ENCODE data around the gene TSKS. TPM values are rescaled to one million over a fixed set of nuclear protein-coding genes. Genes with fewer than 3 reads are reported as not detected.

The TSKS gene
- total RNA-seq, 1 experiment from 2014 or later: 0.28 TPM

GRCh38 chr19:49738268-49738667 is 24.8 kb downstream of the TSKS start:
- Histone ChIP-seq H3K14ac (ENCODE audit: insufficient read depth, low read length) (no peak overlapping the region), H3K27me3 (ENCODE audit: insufficient read depth, low read length) (no peaks in the 10 kb centered on the region), H3K56ac (ENCODE audit: insufficient read length, low read depth, low read length) (no peak overlapping the region), H3K4me2 (ENCODE audit: insufficient read depth, insufficient read length, low read length) (no peak overlapping the region), H3K79me1 (ENCODE audit: insufficient read depth, low read depth, low read length, poor library complexity, severe bottlenecking) (no peaks in the 10 kb centered on the region), H2BK5ac (ENCODE audit: insufficient read length, low read length) (no peak overlapping the region), H3K79me2 (ENCODE audit: insufficient read depth, low read length) (no peaks in the 10 kb centered on the region), H4K20me1 (ENCODE audit: control insufficient read depth, insufficient read depth, insufficient read length) (no peaks in the 10 kb centered on the region), H3K23ac (ENCODE audit: insufficient read length, low read depth, low read length) (no peak overlapping the region), H3K4me1 (ENCODE audit: insufficient read depth, low read length) (no peaks in the 10 kb centered on the region), H2AFZ (ENCODE audit: low read length) (no peak overlapping the region), H3K18ac (ENCODE audit: insufficient read length, low read depth, low read length) (no peak overlapping the region), H2BK12ac (ENCODE audit: insufficient read length, low read depth, low read length) (no peak overlapping the region), H4K5ac (ENCODE audit: insufficient read length, low read depth, low read length) (no peak overlapping the region), H2AK5ac (ENCODE audit: insufficient read length, low read length) (no peak overlapping the region), H2BK20ac (ENCODE audit: low read depth, low read length, poor library complexity, severe bottlenecking) (no peak overlapping the region), H3K9me3 (ENCODE audit: control insufficient read depth, low read depth, low read length) (no peaks in the 10 kb centered on the region), H2BK120ac (ENCODE audit: low read depth, low read length, poor library complexity, severe bottlenecking) (no peak overlapping the region), H4K8ac (replicated peaks; ENCODE audit: insufficient read length, low read depth, low read length) (no peak overlapping the region), H2BK15ac (ENCODE audit: low read depth, low read length) (no peak overlapping the region), H4K91ac (ENCODE audit: insufficient read length, low read depth, low read length) (no peak overlapping the region), H3K4ac (ENCODE audit: low read depth, low read length) (no peak overlapping the region), H3K23me2 (ENCODE audit: insufficient read length, low read depth, low read length, poor library complexity, severe bottlenecking) (no peaks in the 10 kb centered on the region), H3K9ac (ENCODE audit: extremely low read depth, insufficient read length, low read length) (no peak overlapping the region), H3T11ph (ENCODE audit: low read length) (no peak overlapping the region), H3K27ac (ENCODE audit: insufficient read length, low read depth, low read length) (no peak overlapping the region)
- Mint-ChIP-seq H3K27ac (no peak overlapping the region), H3K27me3 (ENCODE audit: low read depth) (no peaks in the 10 kb centered on the region; the same call in 1 of the 2 replicates), H3K4me1 (no peaks in the 10 kb centered on the region), H3K9me3 (no peaks in the 10 kb centered on the region), H3K4me3 (no peak overlapping the region), H3K36me3 (ENCODE audit: insufficient read depth in 1 of 3, low read depth in 3 of 3) (no peaks in the 10 kb centered on the region)
- no peak for DNase-seq
- no peak for TF ChIP-seq CTCF (conservative IDR thresholded peaks at IDR 0.05)
- no CpG with 5 or more reads among the region's 4 CpGs for WGBS (ENCODE audit: extremely low coverage, insufficient read length, low lambda C conversion rate)

Data from H9 (cell line).